Retinal pigment epithelial cell (primary cell): ENCODE data around the gene PPP1R3E.

Source experiments
- DNase-seq: peaks from one replicate; pipeline ENCODE4 v3.0.0-alpha.2; 2010; ENCODE audit warnings: low read depth
- H3K4me3 ChIP-seq: 2 replicates; pipeline ENCODE4 v1.5.1; 2011; ENCODE audit warnings: mild to moderate bottlenecking, low read length, control low read depth, moderate library complexity
- CTCF ChIP-seq: conservative IDR thresholded peaks from 2 replicates; pipeline ENCODE4 v1.5.1; 2011; ENCODE audit warnings: low read depth, low read length, control low read depth, inconsistent platforms

The PPP1R3E gene

GRCh38 chr14:23346693-23347405 lies 44.2 kb upstream of the PPP1R3E start:
- H3K4me3 ChIP-seq = no peak overlapping the region
- DNase-seq = no peak
- TF ChIP-seq CTCF = no peak

- no peak for DNase-seq
- TF ChIP-seq CTCF = no peak
- no peak overlapping the region for H3K4me3 ChIP-seq
Measured at GRCh38 chr14:23345987-23346692, 43.5 kb upstream of the PPP1R3E start.

GRCh38 chr14:23344481-23344880 lies 41.8 kb upstream of the PPP1R3E start:
- TF ChIP-seq CTCF = no peak
- H3K4me3 ChIP-seq = no peak overlapping the region
- no peak for DNase-seq

- H3K4me3 ChIP-seq = no peak overlapping the region
- no peak for TF ChIP-seq CTCF
- DNase-seq = no peak
Measured at GRCh38 chr14:23339506-23340268, 37.0 kb upstream of the PPP1R3E start.

- no peak overlapping the region for H3K4me3 ChIP-seq
- TF ChIP-seq CTCF = no peak
- DNase-seq = no peak
Measured at GRCh38 chr14:23335623-23336022, 33.0 kb upstream of the PPP1R3E start.

- peak; percentile 31 for DNase-seq
- no peak overlapping the region for H3K4me3 ChIP-seq
- peak; percentile 89 for TF ChIP-seq CTCF
Measured at GRCh38 chr14:23327947-23328744, 25.5 kb upstream of the PPP1R3E start.
